Measurements from ENCODE around the gene SLC6A1. TPM values are rescaled to one million over a fixed set of nuclear protein-coding genes. Genes with fewer than 3 reads are reported as not detected.

Gene SLC6A1
- total and polyA plus RNA-seq, 4 donors: 16.0 to 71.9 (median 33.8) TPM

DNA sequence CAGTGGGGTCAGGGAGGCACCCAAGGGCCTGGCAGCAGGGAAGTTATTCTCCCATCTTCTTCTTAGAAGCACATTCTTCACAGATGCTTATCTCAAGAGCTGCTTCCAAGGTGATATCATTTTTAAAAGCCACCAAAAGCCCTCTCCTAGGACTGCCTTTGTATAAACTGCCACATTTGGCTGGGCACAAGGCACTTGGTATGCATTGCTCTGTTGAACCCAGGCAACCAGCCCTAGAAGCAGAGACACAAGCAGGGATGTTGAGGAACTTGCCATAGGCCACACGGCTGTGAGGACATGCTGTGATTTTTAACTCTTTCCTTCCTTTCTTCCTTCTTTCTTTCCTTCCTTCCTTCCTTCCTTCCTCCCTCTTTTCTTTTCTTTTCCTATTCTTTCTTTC is 7.4 kb upstream of the SLC6A1 start:
- no peak for TF ChIP-seq SP1 (IDR thresholded peaks at IDR 0.05)
- no peak for TF ChIP-seq JUND (IDR thresholded peaks at IDR 0.05)
- TF ChIP-seq MAX (IDR thresholded peaks at IDR 0.05): no peak
- TF ChIP-seq CTCF (IDR thresholded peaks at IDR 0.05; ENCODE audit: low read depth, low read length, missing input control): no peak
- TF ChIP-seq, protein P1, sequence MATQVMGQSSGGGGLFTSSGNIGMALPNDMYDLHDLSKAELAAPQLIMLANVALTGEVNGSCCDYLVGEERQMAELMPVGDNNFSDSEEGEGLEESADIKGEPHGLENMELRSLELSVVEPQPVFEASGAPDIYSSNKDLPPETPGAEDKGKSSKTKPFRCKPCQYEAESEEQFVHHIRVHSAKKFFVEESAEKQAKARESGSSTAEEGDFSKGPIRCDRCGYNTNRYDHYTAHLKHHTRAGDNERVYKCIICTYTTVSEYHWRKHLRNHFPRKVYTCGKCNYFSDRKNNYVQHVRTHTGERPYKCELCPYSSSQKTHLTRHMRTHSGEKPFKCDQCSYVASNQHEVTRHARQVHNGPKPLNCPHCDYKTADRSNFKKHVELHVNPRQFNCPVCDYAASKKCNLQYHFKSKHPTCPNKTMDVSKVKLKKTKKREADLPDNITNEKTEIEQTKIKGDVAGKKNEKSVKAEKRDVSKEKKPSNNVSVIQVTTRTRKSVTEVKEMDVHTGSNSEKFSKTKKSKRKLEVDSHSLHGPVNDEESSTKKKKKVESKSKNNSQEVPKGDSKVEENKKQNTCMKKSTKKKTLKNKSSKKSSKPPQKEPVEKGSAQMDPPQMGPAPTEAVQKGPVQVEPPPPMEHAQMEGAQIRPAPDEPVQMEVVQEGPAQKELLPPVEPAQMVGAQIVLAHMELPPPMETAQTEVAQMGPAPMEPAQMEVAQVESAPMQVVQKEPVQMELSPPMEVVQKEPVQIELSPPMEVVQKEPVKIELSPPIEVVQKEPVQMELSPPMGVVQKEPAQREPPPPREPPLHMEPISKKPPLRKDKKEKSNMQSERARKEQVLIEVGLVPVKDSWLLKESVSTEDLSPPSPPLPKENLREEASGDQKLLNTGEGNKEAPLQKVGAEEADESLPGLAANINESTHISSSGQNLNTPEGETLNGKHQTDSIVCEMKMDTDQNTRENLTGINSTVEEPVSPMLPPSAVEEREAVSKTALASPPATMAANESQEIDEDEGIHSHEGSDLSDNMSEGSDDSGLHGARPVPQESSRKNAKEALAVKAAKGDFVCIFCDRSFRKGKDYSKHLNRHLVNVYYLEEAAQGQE (IDR thresholded peaks at IDR 0.05): no peak
- TF ChIP-seq HNF4G (IDR thresholded peaks at IDR 0.05): no peak
- no peak for TF ChIP-seq YY1 (IDR thresholded peaks at IDR 0.05)
- TF ChIP-seq, protein P2, sequence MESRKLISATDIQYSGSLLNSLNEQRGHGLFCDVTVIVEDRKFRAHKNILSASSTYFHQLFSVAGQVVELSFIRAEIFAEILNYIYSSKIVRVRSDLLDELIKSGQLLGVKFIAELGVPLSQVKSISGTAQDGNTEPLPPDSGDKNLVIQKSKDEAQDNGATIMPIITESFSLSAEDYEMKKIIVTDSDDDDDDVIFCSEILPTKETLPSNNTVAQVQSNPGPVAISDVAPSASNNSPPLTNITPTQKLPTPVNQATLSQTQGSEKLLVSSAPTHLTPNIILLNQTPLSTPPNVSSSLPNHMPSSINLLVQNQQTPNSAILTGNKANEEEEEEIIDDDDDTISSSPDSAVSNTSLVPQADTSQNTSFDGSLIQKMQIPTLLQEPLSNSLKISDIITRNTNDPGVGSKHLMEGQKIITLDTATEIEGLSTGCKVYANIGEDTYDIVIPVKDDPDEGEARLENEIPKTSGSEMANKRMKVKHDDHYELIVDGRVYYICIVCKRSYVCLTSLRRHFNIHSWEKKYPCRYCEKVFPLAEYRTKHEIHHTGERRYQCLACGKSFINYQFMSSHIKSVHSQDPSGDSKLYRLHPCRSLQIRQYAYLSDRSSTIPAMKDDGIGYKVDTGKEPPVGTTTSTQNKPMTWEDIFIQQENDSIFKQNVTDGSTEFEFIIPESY (IDR thresholded peaks at IDR 0.05): no peak
- TF ChIP-seq RAD21 (IDR thresholded peaks at IDR 0.05): no peak
- TF ChIP-seq HNF4A (conservative IDR thresholded peaks at IDR 0.05): no peak
- TF ChIP-seq EGR1 (IDR thresholded peaks at IDR 0.05; ENCODE audit: low read depth in 2 of 2): no peak
- no peak for TF ChIP-seq FOXA2 (IDR thresholded peaks at IDR 0.05)
- no peak overlapping the region for H3K9ac ChIP-seq (ENCODE audit: low read depth in 1 of 2, low read length in 2 of 2)
- no peaks in the 10 kb centered on the region for H3K27me3 ChIP-seq (ENCODE audit: control insufficient read depth in 4 of 4, insufficient read depth in 4 of 4, low read length in 3 of 4)
- H3K27ac ChIP-seq (ENCODE audit: low read depth in 1 of 2, low read length in 2 of 2): no peak overlapping the region
- peaks cover 4 to 53% (median 44%) of the 10 kb centered on the region in 4 donors for H3K4me1 ChIP-seq (ENCODE audit: control insufficient read depth in 4 of 4, insufficient read depth in 4 of 4, low read length in 3 of 4)
- H3K4me3 ChIP-seq (ENCODE audit: low read depth in 1 of 3, low read length in 3 of 3): no peak overlapping the region
- no peak for DNase-seq (ENCODE audit: low spot score)
- H3K9me3 ChIP-seq (ENCODE audit: control insufficient read depth in 4 of 4, low read length in 3 of 4): no peaks in the 10 kb centered on the region
- 44% methylated on average over 1 of the region's 1 CpG for WGBS
- H3K36me3 ChIP-seq (ENCODE audit: control insufficient read depth in 4 of 4, insufficient read depth in 3 of 4, low read depth in 1 of 4, low read length in 3 of 4): no peaks in the 10 kb centered on the region

DNA sequence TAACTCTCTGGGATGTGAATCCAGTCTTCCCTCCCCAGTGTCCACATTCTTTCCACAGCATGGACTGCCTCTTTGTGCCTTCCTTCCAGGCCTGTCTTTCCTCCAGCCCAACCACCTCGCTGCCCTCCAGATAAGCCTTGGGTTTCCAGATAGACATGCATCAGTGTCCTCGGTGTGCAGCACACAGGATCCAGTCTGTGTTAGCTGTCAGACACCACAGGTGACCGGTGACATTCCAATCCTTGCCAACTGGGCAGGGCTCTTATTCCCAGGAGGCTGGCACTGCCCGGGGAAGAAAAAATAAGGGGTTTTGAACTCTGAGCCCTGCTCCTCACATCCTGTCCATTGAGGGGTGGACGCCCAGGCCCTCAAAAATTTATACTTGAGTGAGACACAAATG is 6.0 kb upstream of the SLC6A1 start:
- H3K36me3 ChIP-seq (ENCODE audit: control insufficient read depth in 4 of 4, insufficient read depth in 3 of 4, low read depth in 1 of 4, low read length in 3 of 4): no peaks in the 10 kb centered on the region
- WGBS: 31% methylated on average over 5 of the region's 5 CpGs
- peak overlapping the region in 1 of 2 donors; percentile 85 for H3K27ac ChIP-seq (ENCODE audit: low read depth in 1 of 2, low read length in 2 of 2)
- TF ChIP-seq, protein P1 (IDR thresholded peaks at IDR 0.05): no peak
- TF ChIP-seq YY1 (IDR thresholded peaks at IDR 0.05) (peak; percentile 13), HNF4A (conservative IDR thresholded peaks at IDR 0.05) (peak in 1 of 2 donors; percentile 14), GABPA (IDR thresholded peaks at IDR 0.05 in 1 of 2, conservative IDR thresholded peaks at IDR 0.05 in 1 of 2) (no peak), EGR1 (IDR thresholded peaks at IDR 0.05; ENCODE audit: low read depth in 2 of 2) (no peak), FOXA1 (IDR thresholded peaks at IDR 0.05) (no peak)
- H3K4me3 ChIP-seq (ENCODE audit: low read depth in 1 of 3, low read length in 3 of 3): no peak overlapping the region
- H3K4me1 ChIP-seq (ENCODE audit: control insufficient read depth in 4 of 4, insufficient read depth in 4 of 4, low read length in 3 of 4): peaks cover 4 to 53% (median 44%) of the 10 kb centered on the region in 4 donors
- no peaks in the 10 kb centered on the region for H3K27me3 ChIP-seq (ENCODE audit: control insufficient read depth in 4 of 4, insufficient read depth in 4 of 4, low read length in 3 of 4)
- H3K9me3 ChIP-seq (ENCODE audit: control insufficient read depth in 4 of 4, low read length in 3 of 4): no peaks in the 10 kb centered on the region
- no peak overlapping the region for H3K9ac ChIP-seq (ENCODE audit: low read depth in 1 of 2, low read length in 2 of 2)
- no peak for DNase-seq (ENCODE audit: low spot score)

Measured in liver (tissue), 9 donors.